Kasumi-1 (cell line): ENCODE measurements around the gene PHRF1.

ENCODE experiments used
- DNase-seq, 2 experiments: peaks; one replicate each; lab custom pipeline; 2025; lab: John Stamatoyannopoulos, UW

The PHRF1 gene

DNA sequence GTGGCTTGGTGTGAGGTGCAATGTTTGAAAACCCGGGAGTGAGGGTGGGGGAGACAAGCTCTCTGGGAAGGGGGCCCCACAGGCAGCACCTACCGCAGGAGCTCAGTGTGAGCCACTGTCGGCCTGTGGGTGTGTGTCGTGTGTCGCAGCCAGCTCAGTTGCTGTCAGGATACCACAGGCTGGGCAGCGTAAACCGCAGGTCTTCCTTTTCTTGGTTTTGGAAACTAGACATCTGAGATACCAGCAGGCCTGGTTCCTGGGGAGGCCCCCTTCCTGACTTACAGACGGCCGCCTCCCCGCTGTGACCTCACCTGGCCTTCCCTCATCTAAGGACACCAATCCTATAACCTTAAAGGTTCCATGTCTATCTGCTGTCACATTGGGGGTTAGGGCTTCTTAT lies 20.1 kb downstream of the PHRF1 start:
- no peak for DNase-seq

DNA sequence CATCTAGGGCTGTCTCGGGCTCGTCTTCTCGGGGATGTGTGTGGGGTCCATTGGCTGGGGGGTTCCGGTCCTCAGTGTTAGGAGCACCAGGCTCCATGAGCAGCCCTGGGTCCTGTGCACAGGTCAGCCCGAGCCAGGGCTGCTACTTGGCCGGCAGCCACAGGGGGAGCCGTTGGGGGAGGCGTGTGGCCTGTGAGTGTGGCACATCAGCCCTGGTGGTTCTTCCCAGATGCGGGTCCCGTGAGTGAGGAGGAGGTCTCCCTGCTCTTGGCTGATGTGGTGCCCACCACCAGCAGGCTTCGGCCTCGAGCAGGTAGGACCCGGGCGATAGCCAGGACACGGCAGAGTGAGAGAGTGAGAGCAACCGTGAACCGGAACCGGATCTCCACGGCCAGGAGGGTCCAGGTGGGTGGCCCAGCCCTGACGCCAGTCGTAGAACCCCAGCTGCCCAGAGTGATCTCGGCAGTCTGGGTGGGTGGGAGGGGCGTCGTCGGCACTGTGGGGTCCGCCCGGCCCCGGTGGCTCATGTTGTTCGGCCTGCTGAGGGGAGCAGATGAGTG lies 21.0 kb downstream of the PHRF1 start:
- no peak for DNase-seq

DNA sequence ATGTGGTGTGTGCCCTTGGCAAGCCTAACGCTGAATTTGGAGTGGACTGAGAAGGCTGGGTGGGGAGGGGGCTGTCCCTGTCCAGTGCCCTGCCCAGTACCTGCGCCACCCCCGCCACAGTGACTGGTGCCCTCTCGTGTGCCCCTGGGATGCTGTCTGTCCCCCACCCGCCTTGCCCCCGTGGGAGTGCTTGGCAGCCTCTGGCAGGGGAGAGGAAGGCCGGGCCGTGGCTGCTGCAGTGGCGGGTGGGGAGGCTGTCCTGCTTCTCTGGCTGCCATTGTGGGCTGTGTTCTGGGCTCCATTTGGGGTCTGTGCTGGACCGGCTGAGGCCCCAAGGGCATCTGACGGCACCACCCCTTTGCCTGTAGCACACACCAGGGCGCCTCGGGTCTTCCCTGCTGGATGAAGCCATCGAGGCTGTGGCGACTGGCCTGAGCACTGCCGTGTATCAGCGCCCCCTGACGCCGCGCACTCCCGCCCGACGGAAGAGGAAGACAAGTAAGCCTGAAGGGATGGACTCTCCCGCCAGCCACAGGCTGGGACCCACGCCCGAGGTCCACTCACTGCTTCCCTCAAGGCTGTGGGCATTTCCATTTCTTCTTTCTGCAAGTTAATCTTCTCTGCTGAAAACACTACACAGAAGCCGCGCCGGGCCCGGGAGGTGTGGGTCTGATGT lies 21.9 kb downstream of the PHRF1 start:
- no peak for DNase-seq

DNA sequence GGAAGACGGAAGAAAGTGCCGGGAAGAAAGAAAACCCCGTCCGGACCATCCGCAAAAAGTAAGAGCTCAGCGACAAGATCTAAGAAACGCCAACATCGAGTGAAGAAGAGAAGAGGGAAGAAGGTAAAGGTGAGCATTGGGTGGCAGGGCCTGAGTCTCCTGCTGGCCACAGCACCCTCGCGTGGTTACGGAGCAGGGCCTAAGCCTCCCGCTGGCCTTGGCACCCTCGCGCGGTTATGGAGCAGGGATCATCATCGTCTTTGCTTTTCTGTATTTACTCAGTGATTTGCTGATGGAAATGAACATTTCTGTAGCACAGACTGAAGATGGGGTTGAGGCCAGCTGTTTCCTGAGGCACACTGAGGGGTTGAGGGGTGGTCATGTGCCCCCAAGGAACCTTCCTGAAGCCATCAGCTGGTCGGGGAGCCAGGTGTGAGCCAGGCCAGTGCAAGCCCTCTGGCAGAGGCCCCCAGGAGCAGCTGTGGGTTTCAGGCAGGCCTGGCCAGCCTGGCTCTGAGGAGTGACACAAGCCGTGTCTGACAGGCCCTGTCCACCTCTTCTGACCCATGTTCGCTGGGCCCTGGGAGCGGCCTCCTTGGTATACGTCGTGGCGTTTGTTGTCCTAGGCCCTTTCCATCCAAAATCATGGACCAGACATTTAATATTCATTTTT lies 25.4 kb downstream of the PHRF1 start:
- no peak for DNase-seq

DNA sequence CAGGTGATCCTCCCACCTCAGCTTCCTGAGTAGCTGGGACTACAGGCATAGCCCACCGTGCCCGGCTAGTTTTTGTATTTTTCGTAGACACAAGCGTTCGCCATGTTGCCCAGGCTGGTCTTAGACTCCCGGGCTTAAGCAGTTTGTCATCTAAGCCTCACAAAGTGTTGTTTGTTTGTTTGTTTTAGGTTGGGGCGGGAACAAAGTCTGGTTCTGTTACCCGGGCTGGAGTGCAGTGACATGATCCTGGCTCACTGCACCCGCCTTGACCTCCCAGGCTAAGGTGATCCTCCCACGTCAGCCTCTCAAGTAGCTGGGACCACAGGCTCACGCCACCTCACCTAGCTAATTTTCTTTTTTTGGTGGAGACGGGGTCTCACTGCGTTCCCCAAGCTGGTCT lies 26.9 kb downstream of the PHRF1 start:
- no peak for DNase-seq

DNA sequence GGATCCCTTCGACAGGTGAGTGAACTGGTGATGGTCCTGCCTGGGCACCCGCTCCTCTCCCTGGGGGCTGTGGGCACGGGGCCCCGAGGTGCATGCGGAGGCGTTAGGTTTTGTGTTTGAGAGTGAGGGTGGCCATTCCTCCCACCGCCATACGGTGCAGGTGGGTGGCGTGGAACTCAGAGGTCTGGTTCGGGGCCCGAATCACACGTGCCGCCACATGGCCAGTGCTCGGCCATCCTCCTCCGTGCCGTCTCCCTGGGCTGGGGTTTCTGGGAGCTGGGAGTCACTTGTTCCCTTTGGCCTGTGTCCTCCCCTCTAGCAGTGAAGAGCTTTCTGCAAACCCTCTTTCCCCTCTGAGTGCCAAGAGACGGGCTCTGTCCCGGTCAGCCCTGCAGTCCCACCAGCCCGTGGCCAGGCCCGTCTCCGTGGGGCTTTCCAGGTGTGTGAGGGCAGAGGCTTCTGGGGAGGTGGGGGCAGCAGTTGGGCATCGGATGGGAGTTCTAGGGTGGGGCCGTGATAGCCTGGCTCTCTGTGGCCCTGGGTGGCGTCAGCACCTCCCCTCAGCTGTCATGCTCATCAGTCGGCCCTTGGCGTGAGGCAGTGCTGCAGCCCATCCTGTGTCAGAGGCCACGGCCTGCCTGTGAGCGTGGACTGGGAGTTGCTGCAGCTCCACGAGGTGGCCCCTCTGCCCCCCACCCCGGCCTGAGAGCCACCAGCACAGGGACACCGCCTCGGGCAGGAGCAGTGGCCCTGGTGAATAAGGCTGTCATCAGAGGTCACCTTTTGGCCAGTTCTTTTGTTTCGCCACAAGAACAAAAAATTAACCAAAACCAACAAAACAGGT lies 29.2 kb downstream of the PHRF1 start:
- no peak for DNase-seq

DNA sequence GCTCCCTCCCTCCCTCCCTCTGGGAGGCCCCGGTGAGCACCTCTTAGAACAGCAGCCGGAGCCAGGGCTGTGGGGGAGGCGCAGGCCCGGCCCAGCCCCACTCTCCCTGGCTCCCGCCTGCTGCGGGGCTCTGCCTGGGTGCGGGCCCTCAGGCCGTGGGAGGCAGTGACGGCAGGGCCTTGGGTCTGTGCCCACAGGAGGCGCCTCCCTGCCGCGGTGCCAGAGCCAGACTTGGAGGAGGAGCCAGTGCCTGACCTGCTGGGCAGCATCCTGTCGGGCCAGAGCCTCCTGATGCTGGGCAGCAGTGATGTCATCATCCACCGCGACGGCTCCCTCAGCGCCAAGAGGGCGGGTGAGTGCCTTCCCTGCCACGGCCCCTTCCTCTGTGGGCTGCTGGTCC lies 30.0 kb downstream of the PHRF1 start:
- DNase-seq, result no peak

DNA sequence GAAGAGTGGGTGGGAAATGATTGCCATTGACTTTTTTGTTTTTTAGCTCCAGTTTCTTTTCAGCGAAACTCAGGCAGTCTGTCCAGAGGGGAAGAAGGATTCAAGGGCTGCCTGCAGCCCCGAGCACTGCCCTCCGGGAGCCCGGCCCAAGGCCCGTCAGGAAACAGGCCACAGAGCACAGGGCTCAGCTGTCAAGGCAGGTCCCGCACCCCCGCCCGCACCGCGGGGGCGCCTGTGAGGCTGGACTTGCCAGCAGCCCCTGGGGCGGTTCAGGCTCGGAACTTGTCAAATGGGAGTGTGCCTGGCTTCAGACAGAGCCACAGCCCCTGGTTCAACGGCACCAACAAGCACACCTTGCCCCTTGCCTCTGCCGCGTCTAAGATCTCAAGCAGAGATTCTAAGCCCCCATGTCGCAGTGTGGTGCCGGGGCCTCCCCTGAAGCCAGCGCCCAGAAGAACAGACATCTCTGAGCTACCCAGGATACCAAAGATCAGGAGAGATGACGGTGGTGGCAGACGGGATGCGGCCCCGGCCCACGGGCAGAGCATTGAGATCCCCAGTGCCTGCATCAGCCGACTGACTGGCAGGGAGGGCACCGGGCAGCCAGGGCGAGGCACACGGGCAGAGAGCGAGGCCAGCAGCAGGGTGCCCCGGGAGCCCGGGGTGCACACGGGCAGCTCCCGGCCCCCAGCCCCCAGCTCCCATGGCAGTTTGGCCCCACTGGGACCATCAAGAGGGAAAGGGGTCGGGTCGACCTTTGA lies 30.9 kb downstream of the PHRF1 start:
- DNase-seq, result no peak

DNA sequence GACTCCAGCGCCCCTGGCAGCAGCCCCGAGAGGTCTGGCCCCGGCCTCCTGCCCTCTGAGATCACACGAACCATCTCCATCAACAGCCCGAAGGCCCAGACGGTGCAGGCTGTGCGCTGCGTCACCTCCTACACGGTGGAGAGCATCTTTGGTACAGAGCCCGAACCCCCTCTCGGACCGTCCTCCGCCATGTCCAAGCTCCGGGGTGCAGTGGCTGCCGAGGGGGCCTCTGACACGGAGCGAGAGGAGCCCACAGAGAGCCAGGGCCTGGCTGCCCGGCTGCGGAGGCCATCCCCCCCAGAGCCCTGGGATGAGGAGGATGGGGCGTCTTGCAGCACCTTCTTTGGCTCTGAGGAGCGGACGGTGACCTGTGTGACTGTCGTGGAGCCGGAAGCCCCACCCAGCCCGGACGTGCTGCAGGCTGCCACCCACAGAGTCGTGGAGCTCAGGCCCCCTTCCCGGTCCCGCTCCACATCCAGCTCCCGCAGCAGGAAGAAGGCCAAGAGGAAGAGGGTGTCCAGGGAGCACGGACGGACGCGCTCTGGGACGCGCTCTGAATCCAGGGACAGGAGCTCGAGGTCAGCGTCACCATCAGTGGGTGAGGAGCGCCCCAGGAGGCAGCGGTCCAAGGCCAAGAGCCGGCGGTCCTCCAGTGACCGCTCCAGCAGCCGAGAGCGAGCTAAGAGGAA lies 31.8 kb downstream of the PHRF1 start:
- no peak for DNase-seq

DNA sequence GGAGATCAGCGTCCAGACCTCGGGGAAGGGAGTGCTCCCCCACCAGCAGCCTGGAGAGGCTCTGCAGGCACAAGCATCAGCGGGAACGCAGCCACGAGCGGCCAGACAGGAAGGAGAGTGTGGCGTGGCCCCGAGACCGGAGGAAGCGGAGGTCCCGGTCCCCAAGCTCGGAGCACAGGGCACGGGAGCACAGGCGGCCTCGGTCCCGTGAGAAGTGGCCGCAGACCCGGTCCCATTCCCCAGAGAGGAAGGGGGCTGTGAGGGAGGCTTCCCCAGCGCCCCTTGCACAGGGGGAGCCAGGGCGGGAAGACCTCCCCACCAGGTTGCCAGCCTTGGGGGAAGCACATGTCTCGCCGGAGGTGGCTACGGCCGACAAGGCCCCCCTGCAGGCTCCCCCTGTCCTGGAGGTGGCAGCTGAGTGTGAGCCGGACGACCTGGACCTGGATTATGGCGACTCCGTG lies 32.6 kb downstream of the PHRF1 start:
- no peak for DNase-seq

DNA sequence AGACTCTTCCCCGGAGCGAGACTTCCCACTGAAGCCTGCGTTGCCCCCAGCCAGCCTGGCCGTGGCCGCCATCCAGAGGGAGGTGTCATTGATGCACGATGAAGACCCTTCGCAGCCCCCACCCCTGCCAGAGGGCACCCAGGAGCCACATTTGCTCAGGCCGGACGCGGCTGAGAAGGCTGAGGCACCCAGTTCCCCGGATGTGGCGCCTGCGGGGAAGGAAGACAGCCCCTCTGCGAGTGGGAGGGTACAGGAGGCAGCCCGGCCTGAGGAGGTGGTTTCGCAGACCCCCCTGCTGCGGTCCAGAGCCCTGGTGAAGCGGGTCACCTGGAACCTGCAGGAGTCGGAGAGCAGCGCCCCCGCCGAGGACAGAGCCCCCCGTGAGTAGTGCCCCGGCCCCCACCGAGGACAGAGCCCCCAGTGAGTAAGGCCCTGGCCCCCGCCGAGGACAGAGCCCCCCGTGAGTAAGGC lies 33.1 kb downstream of the PHRF1 start:
- DNase-seq, result no peak

DNA sequence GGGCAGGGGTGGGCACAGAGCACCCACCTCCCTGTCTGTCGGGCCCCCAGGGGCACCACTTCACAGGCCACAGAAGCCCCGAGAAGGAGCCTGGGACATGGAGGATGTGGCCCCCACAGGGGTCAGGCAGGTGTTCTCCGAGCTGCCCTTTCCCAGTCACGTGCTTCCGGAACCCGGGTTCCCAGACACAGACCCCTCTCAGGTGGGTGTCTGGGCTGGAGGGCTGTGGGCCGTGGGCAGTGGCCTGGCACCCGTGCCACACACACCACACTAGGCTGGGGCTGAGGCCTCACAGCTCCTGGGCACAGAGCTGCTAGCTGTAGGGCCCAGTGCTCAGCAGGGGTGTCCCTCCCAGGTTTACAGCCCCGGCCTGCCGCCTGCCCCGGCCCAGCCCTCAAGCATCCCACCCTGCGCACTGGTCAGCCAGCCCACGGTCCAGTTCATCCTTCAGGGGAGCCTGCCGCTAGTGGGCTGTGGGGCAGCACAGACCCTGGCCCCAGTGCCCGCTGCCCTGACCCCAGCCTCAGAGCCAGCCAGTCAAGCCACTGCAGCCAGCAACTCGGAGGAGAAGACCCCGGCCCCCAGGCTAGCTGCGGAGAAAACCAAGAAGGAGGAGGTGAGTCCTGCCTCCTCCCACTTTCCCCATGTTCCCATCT lies 34.0 kb downstream of the PHRF1 start:
- no peak for DNase-seq

DNA sequence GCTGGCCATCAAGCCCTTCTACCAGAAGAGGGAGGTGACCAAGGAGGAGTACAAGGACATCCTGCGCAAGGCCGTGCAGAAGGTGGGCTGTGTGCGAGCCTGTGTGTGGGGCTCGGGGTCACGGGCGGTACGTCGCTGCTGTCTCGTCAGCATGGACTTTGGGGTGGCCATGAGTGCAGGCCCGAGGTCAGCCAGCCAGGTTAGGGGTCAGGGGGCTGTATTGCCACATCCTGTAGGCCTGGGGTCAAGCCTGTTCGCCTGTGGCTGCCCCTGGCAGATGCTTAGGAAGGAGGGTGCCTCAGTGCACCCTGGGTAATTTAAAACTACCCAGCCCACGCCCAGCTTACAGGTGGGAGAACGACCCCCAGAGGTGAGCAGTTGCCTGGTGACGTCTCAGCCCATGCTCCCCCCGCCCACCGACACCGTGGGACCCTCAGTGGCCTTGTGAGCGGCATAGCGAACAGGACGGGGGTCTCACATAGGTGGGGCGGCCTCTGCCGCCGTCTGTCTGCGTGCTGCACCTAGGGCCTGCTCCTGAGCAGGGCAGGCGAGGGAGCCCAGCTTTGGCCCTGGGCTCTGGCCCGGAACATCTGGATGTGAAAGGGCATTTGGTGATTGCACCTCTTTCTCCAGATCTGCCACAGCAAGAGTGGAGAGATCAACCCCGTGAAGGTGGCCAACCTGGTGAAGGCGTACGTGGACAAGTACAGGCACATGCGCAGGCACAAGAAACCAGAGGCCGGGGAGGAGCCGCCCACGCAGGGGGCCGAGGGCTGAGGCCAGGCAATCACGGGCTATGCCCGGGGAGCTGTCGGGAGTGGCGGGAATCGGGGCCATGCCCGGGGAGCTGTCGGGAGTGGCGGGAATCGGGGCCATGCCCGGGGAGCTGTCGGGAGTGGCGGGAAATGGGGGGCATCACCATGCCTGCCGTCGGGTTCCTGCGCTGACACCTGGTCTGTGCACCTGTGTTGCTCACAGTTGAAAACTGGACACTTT lies 35.0 kb downstream of the PHRF1 start:
- DNase-seq, result no peak

DNA sequence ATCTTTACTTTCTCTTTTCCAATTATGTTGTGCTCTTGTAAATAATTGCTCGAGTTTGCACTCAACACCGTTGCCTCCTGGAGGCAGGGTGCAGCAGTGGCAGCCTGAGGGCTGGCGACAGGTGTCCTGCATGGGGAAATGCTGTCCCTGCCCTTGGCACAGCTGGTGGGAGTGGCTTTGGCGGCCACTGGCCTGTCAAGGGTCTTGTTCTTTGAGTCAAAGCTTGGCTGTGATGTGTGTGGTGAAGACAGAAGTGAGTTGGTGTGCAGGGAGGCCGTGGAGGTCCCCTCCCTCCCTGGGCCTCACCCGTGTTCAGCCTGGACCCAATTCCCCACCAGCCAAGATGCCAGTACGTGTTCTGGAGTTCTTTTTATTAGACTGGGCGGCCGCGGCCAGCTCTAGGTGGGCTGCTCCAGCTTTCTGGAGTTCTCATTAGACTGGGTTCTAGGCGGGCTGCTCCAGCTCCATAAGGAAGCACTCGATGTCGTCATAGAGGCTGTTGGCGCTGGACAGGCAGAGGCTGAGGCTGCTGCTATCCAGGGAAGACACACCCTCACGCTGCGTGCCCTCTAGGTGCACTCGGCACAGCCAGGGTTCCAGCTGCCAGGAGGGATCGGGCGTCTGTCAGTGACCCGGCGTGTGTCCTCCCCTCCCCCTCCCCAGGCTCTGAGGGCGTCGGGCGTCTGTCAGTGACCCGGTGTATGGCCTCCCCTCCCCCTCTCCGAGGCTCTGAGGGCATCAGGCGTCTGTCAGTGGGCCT lies 36.1 kb downstream of the PHRF1 start:
- DNase-seq, result peak; percentile 9 to 34

DNA sequence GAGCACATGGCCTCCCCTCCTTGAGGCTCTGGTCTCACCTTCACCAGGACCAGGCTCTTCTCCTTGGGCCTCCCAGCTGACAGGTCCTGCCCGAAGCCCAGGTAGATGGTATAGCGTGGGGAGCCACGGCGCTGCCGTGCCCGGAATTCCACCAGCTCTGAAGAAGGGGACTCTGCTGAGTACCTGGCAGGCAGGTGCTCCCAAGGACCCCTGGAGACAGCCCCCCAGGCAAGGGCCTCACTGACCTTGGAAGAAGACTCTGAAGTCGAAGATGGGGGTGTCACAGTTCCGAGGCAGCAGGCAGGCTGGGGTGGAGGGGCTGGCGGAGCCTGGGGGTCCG lies 36.7 kb downstream of the PHRF1 start:
- no peak for DNase-seq

DNA sequence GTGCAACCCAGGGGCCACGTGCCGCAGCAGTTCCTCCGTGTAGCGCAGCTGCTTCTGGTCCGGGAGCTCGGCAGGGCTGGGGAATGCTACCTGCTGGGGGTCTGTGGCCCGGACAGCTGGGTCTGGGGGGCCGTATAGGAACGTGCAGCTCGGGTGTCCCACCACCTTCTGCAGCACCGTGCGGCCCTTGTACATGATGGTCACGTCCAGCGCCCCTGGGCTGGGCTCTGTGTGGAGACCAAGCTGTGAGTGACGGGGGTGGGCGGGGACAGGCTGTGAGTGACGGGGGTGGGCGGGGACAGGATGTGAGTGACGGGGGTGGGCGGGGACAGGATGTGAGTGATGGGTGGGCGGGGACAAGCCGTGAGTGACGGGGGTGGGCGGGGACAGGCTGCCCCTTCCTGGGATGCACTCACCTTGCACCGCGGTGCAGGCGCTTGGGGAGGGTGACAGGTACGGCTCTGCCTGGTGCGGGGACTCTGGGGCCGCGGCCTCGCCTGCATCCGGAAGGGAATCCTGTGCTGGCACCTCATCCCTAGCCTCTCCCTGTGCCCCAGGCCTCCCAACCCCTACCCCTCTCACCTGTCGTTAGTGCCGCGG lies 37.2 kb downstream of the PHRF1 start:
- DNase-seq, result peak; percentile 34 to 37

DNA sequence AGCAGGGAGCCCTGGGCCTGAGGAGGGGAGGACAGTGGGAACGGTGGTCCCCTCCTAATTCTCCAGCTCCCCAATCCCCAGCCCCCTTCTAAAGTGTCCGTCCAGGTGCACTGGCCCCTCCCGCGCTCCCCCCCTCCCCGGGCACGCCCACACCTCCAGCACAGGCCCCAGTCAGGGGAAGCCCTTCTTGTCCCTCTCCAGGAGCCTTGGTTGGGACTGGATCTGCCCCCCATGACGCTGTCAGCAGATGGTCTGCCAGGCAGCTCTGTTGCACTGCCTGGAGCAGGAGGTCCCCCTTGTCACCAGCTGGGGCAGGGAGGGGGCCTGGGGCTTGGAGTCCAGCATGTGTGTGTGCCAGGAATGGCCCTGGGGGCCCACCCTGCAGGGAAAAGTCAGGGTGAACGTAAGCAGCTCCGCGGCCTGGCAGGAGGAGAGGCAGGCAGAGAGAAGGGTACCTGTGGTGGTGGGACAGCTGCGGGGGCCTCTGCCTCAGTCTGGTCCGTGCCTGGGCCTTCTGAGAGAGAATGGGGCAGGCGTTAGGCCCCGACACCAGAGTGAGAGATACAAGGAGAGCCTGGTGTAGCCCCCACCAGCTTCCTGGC lies 37.9 kb downstream of the PHRF1 start:
- no peak for DNase-seq
